ENCODE data around the gene ZNF426.

Gene ZNF426

GRCh38 chr19:9580728-9581127 lies 42.3 kb upstream of the ZNF426 start:
- peaks cover 17% of the 10 kb centered on the region; the same call in 1 of the 2 replicates for H3K9me3 ChIP-seq (ENCODE audit: insufficient read depth, low read length)
- H3K4me2 ChIP-seq (ENCODE audit: low read depth, low read length, poor library complexity, severe bottlenecking) = no peak overlapping the region
- no peaks in the 10 kb centered on the region for H3K27me3 ChIP-seq (ENCODE audit: low read length)
- no peaks in the 10 kb centered on the region for H3F3A ChIP-seq (ENCODE audit: insufficient read depth)
- TF ChIP-seq CTCF (IDR thresholded peaks at IDR 0.05; ENCODE audit: insufficient read depth, low read length, poor library complexity, severe bottlenecking) = no peak
- no peak for TF ChIP-seq EZH2phosphoT487 (conservative IDR thresholded peaks at IDR 0.05; ENCODE audit: low read length)
- H3K9ac ChIP-seq (ENCODE audit: low read length) = no peak overlapping the region
- no peak overlapping the region for H3K4me3 ChIP-seq (ENCODE audit: insufficient read depth, low read length, poor library complexity, severe bottlenecking)
- no peaks in the 10 kb centered on the region for H3K9me2 ChIP-seq (replicated peaks; ENCODE audit: insufficient read depth, low read length)
- H3K79me2 ChIP-seq (ENCODE audit: insufficient read depth, low read length) = peaks cover 86% of the 10 kb centered on the region
- peaks cover 44% of the 10 kb centered on the region for H3K36me3 ChIP-seq (ENCODE audit: low read length)
- H3K27ac ChIP-seq (ENCODE audit: low read depth, low read length) = no peak overlapping the region
- 0 out of 2 replicates have a peak, but pooled peaks cover 5% of the 10 kb centered on the region for H4K20me1 ChIP-seq (ENCODE audit: low read depth, low read length)
- H2AFZ ChIP-seq (ENCODE audit: low read depth, low read length, severe bottlenecking) = no peak overlapping the region

- Histone ChIP-seq H3F3A (ENCODE audit: insufficient read depth) (no peaks in the 10 kb centered on the region), H2AFZ (ENCODE audit: low read depth, low read length, severe bottlenecking) (no peak overlapping the region), H3K79me2 (ENCODE audit: insufficient read depth, low read length) (peaks cover 91% of the 10 kb centered on the region), H3K4me2 (ENCODE audit: low read depth, low read length, poor library complexity, severe bottlenecking) (no peak overlapping the region), H3K9me2 (replicated peaks; ENCODE audit: insufficient read depth, low read length) (no peaks in the 10 kb centered on the region), H3K9ac (ENCODE audit: low read length) (no peak overlapping the region), H3K27ac (ENCODE audit: low read depth, low read length) (no peak overlapping the region), H4K20me1 (ENCODE audit: low read depth, low read length) (no peaks in the 10 kb centered on the region), H3K36me3 (ENCODE audit: low read length) (peaks cover 75% of the 10 kb centered on the region), H3K27me3 (ENCODE audit: low read length) (no peaks in the 10 kb centered on the region), H3K9me3 (ENCODE audit: insufficient read depth, low read length) (peaks cover 76% of the 10 kb centered on the region), H3K4me3 (ENCODE audit: insufficient read depth, low read length, poor library complexity, severe bottlenecking) (no peak overlapping the region)
- TF ChIP-seq CTCF (IDR thresholded peaks at IDR 0.05; ENCODE audit: insufficient read depth, low read length, poor library complexity, severe bottlenecking) (no peak), EZH2phosphoT487 (conservative IDR thresholded peaks at IDR 0.05; ENCODE audit: low read length) (no peak)
These were observed 31.8 kb upstream of the ZNF426 start for GRCh38 chr19:9570255-9570654.

GRCh38 chr19:9566729-9567128 lies 28.3 kb upstream of the ZNF426 start:
- Histone ChIP-seq H2AFZ (ENCODE audit: low read depth, low read length, severe bottlenecking) (no peak overlapping the region), H4K20me1 (ENCODE audit: low read depth, low read length) (no peaks in the 10 kb centered on the region), H3K4me3 (ENCODE audit: insufficient read depth, low read length, poor library complexity, severe bottlenecking) (no peak overlapping the region), H3K27ac (ENCODE audit: low read depth, low read length) (no peak overlapping the region), H3K4me2 (ENCODE audit: low read depth, low read length, poor library complexity, severe bottlenecking) (no peak overlapping the region), H3F3A (ENCODE audit: insufficient read depth) (no peaks in the 10 kb centered on the region), H3K9ac (ENCODE audit: low read length) (no peak overlapping the region), H3K9me2 (replicated peaks; ENCODE audit: insufficient read depth, low read length) (no peaks in the 10 kb centered on the region), H3K36me3 (ENCODE audit: low read length) (peaks cover 83% of the 10 kb centered on the region), H3K27me3 (ENCODE audit: low read length) (no peaks in the 10 kb centered on the region), H3K79me2 (ENCODE audit: insufficient read depth, low read length) (peaks cover 65% of the 10 kb centered on the region), H3K9me3 (ENCODE audit: insufficient read depth, low read length) (peaks cover 50% of the 10 kb centered on the region)
- TF ChIP-seq EZH2phosphoT487 (conservative IDR thresholded peaks at IDR 0.05; ENCODE audit: low read length) (no peak), CTCF (IDR thresholded peaks at IDR 0.05; ENCODE audit: insufficient read depth, low read length, poor library complexity, severe bottlenecking) (no peak)
